Ascending aorta (tissue), 2 donors: ENCODE data around the gene CD99. TPM values are rescaled to one million over a fixed set of nuclear protein-coding genes. Genes with fewer than 3 reads are reported as not detected.

Experiments used
- DNase-seq, 2 donors: peaks; one replicate each; pipeline ENCODE4 v3.0.0-alpha.2; 2019; ENCODE audit warnings: low spot score in 2 of 2
- H3K27ac ChIP-seq, 2 donors: fragments of 200-600 bp; sonication (generic); one replicate each; pipeline ENCODE4 v1.5.1; 2016 to 2017; ENCODE audit warnings: mild to moderate bottlenecking in 1 of 2
- H3K27me3 ChIP-seq: fragments of 200-600 bp; sonication (generic); one replicate; pipeline ENCODE4 v1.5.1; 2017
- H3K36me3 ChIP-seq, 2 donors: fragments of 200-600 bp; sonication (generic); one replicate each; pipeline ENCODE4 v1.5.1; 2016
- H3K4me1 ChIP-seq, 2 donors: fragments of 200-600 bp; sonication (generic); one replicate each; pipeline ENCODE4 v1.5.1; 2016 to 2017; ENCODE audit warnings: mild to moderate bottlenecking in 1 of 2
- H3K4me3 ChIP-seq, 2 donors: fragments of 200-600 bp; sonication (generic); one replicate each; pipeline ENCODE4 v1.5.1; 2016 to 2017; ENCODE audit warnings: mild to moderate bottlenecking in 1 of 2
- H3K9me3 ChIP-seq, 2 donors: fragments of 200-600 bp; sonication (generic); one replicate each; pipeline ENCODE4 v1.5.1; 2016
- intact Hi-C: fragments of 100-400 bp; cut with DNase I; formaldehyde crosslinking; loops from one replicate; pipeline ENCODE4 v1.15.1; 2023
- total RNA-seq: library from RNA; depleted of rRNA; stranded (reverse); fragments of >200 nt; gene quantifications from one replicate; pipeline ENCODE4 v1.1.0, GENCODE V29; 2016
- TF ChIP-seq, protein P1 (sequence below), 3 experiments: fragments of 200-600 bp in 2 of 3; fragments of 450-650 bp in 1 of 3; sonication (generic) in 2 of 3; IDR thresholded peaks; one replicate each; pipeline ENCODE4 v1.5.1; 2016 to 2019; ENCODE audit warnings: antibody characterized with exemption in 3 of 3, mild to moderate bottlenecking in 1 of 3, moderate library complexity in 1 of 3

The CD99 gene
- total RNA-seq, 1 donor from 2014 or later = 262 TPM

DNA sequence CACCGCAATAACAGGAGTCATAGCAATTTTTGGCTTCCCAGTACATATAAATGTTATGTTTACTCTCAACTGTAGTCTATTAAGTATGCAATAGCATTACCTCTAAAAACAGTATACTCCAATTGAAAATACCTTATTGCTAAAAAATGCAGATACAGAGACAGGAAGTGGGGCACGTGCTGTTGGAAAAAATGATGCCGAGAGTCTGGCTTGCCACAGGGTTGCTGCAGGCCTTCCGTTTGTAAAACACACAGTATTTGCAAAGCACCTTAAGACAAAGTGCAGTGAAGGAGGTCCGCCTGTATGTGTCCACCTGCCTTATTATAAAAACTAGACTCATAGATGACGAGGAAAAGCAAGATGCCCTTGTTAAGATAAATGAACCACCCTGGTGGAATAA lies 23.5 kb downstream of the CD99 start:
- H3K4me3 ChIP-seq = no peak overlapping the region

DNA sequence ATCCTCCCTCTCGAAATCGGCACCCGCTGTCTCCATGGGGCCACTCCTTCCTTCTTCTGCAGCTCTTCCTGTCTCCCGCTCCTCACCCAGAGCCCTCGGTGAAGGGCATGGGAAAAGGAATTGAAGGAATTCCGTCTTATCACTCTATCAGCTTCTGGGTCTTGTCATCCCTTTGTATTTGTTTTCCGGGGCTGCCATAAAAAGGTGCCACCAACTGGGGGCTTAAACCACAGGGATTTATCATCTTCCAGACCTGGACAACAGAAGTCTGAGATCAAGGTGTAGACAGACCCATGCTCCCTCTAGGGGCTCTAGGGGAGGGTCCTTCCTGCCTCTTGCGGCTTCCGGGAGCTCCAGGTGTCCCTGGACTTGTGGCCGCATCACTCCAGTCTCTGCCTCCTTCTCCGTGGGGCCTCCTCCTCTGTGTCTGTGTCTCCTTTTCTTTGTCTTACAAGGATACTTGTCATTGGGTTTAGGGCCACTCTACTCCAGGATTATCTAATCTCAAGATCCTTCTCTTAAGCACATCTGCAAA lies 24.0 kb downstream of the CD99 start:
- TF ChIP-seq, protein P1, sequence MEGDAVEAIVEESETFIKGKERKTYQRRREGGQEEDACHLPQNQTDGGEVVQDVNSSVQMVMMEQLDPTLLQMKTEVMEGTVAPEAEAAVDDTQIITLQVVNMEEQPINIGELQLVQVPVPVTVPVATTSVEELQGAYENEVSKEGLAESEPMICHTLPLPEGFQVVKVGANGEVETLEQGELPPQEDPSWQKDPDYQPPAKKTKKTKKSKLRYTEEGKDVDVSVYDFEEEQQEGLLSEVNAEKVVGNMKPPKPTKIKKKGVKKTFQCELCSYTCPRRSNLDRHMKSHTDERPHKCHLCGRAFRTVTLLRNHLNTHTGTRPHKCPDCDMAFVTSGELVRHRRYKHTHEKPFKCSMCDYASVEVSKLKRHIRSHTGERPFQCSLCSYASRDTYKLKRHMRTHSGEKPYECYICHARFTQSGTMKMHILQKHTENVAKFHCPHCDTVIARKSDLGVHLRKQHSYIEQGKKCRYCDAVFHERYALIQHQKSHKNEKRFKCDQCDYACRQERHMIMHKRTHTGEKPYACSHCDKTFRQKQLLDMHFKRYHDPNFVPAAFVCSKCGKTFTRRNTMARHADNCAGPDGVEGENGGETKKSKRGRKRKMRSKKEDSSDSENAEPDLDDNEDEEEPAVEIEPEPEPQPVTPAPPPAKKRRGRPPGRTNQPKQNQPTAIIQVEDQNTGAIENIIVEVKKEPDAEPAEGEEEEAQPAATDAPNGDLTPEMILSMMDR (IDR thresholded peaks at IDR 0.05) = no peak
- Histone ChIP-seq H3K27me3 (no peaks in the 10 kb centered on the region), H3K27ac (no peak overlapping the region), H3K4me1 (no peaks in the 10 kb centered on the region), H3K36me3 (peaks cover 48 to 78% of the 10 kb centered on the region in 2 donors), H3K9me3 (no peaks in the 10 kb centered on the region), H3K4me3 (no peak overlapping the region)
- intact Hi-C loops = no loop called here
- DNase-seq = no peak

More for the DNA sequence above, 23.5 kb downstream of the CD99 start:
- H3K9me3 ChIP-seq = no peaks in the 10 kb centered on the region
- no peaks in the 10 kb centered on the region for H3K27me3 ChIP-seq
- H3K36me3 ChIP-seq = peaks cover 43 to 72% of the 10 kb centered on the region in 2 donors
- H3K27ac ChIP-seq = no peak overlapping the region
- no peak for DNase-seq
- TF ChIP-seq, protein P1 (IDR thresholded peaks at IDR 0.05) = no peak
- no peaks in the 10 kb centered on the region for H3K4me1 ChIP-seq
- intact Hi-C loops = no loop called here

DNA sequence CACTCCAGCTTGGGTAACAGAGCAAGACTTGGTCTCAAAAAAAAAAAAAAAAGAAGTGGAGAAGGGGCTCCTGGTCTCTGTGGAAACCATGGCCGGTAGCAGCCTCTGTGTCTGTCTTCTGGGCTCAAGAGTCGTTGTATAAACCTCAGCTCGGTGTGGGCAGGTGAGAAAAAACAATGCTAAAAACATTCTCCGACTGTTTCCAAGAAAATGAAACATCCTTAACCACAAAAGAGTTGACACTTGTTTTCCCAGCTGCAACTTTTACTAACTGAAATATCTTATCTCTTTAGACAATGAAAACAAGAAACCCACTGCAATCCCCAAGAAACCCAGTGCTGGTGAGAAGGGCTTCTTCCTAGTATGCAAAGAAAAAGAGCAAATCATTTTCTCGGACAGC lies 26.2 kb downstream of the CD99 start:
- TF ChIP-seq, protein P1 (IDR thresholded peaks at IDR 0.05) = no peak
- intact Hi-C loops = no loop called here
- Histone ChIP-seq H3K36me3 (peaks cover 65 to 89% of the 10 kb centered on the region in 2 donors), H3K9me3 (no peaks in the 10 kb centered on the region), H3K27ac (no peak overlapping the region), H3K27me3 (no peaks in the 10 kb centered on the region), H3K4me3 (no peak overlapping the region), H3K4me1 (no peaks in the 10 kb centered on the region)
- DNase-seq = no peak

DNA sequence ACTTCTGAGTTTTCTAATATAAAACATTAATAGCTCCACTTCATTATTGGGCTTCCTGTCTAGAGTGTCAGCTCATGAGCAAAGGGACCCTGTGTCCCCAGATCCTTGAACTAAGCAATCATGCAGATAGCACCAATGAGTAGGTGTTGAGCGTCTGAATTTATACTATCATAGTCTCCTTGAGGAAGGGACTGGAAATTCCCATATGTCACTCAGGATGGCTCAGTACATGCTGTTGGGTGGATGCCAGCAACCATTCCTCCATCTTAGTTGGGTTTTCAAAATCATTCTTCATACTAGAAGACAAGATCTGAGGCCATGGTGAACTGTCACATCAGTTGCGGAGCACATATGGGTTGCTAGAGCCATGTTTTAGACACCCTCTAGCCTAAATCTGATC lies 27.7 kb downstream of the CD99 start:
- Histone ChIP-seq H3K27me3 (no peaks in the 10 kb centered on the region), H3K4me3 (no peak overlapping the region), H3K36me3 (peaks cover 80 to 90% of the 10 kb centered on the region in 2 donors), H3K4me1 (no peaks in the 10 kb centered on the region), H3K9me3 (no peaks in the 10 kb centered on the region), H3K27ac (no peak overlapping the region)
- TF ChIP-seq, protein P1 (IDR thresholded peaks at IDR 0.05) = no peak
- no peak for DNase-seq
- intact Hi-C loops = no loop called here

DNA sequence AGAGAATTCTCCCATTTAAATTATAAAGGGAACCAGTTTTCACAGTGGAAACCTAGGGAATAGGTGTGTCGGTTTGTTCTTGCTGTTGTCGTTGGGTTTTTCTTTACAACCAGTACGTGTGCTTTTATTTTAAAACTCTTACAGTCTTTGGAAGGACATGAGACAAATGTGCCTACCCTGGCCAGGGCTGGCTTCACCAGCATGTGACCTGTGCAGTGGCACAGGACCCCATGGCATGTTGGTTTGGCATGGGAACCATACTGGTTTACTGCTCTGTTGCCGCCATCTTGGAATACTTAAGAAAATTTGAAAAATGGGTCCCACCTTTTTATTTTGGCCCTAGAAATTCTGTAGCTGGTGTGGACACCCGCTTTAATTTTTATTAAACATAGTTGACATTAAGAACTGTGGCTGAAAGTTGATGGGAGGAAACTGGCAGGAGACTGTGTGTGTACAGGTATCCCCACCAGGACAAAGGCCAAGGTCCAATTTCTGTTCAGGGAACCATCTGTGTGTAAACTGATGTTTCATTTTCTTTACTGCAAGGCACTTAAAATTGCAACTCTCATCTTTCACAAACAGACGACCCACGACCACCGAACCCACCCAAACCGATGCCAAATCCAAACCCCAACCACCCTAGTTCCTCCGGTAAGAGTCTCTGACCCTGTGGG lies 28.8 kb downstream of the CD99 start:
- TF ChIP-seq, protein P1 (IDR thresholded peaks at IDR 0.05) = no peak
- H3K27ac ChIP-seq = no peak overlapping the region
- H3K36me3 ChIP-seq = peaks cover 80 to 94% of the 10 kb centered on the region in 2 donors
- H3K4me1 ChIP-seq = no peaks in the 10 kb centered on the region
- H3K27me3 ChIP-seq = no peaks in the 10 kb centered on the region
- H3K4me3 ChIP-seq = no peak overlapping the region
- H3K9me3 ChIP-seq = no peaks in the 10 kb centered on the region
- intact Hi-C loops = no loop called here
- no peak for DNase-seq
